Left ventricle myocardium inferior (tissue), 1 donor: ENCODE measurements around the gene RTN4. TPM values are rescaled to one million over a fixed set of nuclear protein-coding genes. Genes with fewer than 3 reads are reported as not detected.

Experiments
- DNase-seq: peaks from one replicate; pipeline ENCODE4 v3.0.0-alpha.2; 2020
- H3K27ac ChIP-seq: fragments of 200-600 bp; replicated peaks from 2 replicates; pipeline ENCODE4 v1.8.0; 2021
- H3K27me3 ChIP-seq: fragments of 200-600 bp; 2 replicates; pipeline ENCODE4 v1.8.0; 2021; ENCODE audit warnings: low read depth
- H3K36me3 ChIP-seq: fragments of 200-600 bp; 2 replicates; pipeline ENCODE4 v1.8.0; 2021
- H3K4me1 ChIP-seq: fragments of 200-600 bp; 2 replicates; pipeline ENCODE4 v1.8.0; 2021
- H3K4me3 ChIP-seq: fragments of 200-600 bp; 2 replicates; pipeline ENCODE4 v1.8.0; 2021; ENCODE audit warnings: mild to moderate bottlenecking, moderate library complexity
- H3K9me3 ChIP-seq: fragments of 200-600 bp; replicated peaks from 2 replicates; pipeline ENCODE4 v1.8.0; 2021
- CTCF ChIP-seq: fragments of 200-600 bp; IDR thresholded peaks from 2 replicates; pipeline ENCODE4 v1.8.0; 2021; ENCODE audit warnings: antibody characterized with exemption, mild to moderate bottlenecking, borderline replicate concordance
- intact Hi-C: fragments of 100-400 bp; cut with micrococcal nuclease; formaldehyde crosslinking; loops from one replicate; pipeline ENCODE4 v1.11.0; 2022
- total RNA-seq: library from RNA; stranded (reverse); fragmentation: NEBNext Ultra II Directional; extraction: Animal tissue kit (Norgen Biotek cat#: 25700); gene quantifications from one replicate; pipeline ENCODE4 v1.2.1, GENCODE V29; 2021
- donor health status: DM: no; HTN: yes; CAD: no; lungs with severe emphysema.

Gene RTN4
- total RNA-seq, 1 donor from 2014 or later: 105 TPM

- H3K36me3 ChIP-seq: no peaks in the 10 kb centered on the region
- intact Hi-C loops: no loop called here
- no peak overlapping the region for H3K4me3 ChIP-seq
- DNase-seq: no peak
- no peaks in the 10 kb centered on the region for H3K9me3 ChIP-seq
- H3K27me3 ChIP-seq: peaks cover 95% of the 10 kb centered on the region
- peaks cover 38% of the 10 kb centered on the region for H3K4me1 ChIP-seq
- no peak overlapping the region for H3K27ac ChIP-seq
- TF ChIP-seq CTCF: no peak
Measured at GRCh38 chr2:54964271-54964670, 86.0 kb downstream of the RTN4 start.

- H3K27ac ChIP-seq: no peak overlapping the region
- H3K27me3 ChIP-seq: peaks cover 100% of the 10 kb centered on the region
- H3K4me1 ChIP-seq: peaks cover 30% of the 10 kb centered on the region
- no peak for DNase-seq
- no peak for TF ChIP-seq CTCF
- no peaks in the 10 kb centered on the region for H3K36me3 ChIP-seq
- no peak overlapping the region for H3K4me3 ChIP-seq
- intact Hi-C loops: no loop called here
- H3K9me3 ChIP-seq: no peaks in the 10 kb centered on the region
Measured at GRCh38 chr2:54963476-54963875, 86.8 kb downstream of the RTN4 start.

GRCh38 chr2:54962935-54963440, 87.3 kb downstream of the RTN4 start:
- Histone ChIP-seq H3K4me1 (peaks cover 25% of the 10 kb centered on the region), H3K4me3 (no peak overlapping the region), H3K9me3 (no peaks in the 10 kb centered on the region), H3K27me3 (peaks cover 100% of the 10 kb centered on the region), H3K36me3 (no peaks in the 10 kb centered on the region), H3K27ac (no peak overlapping the region)
- intact Hi-C loops: no loop called here
- TF ChIP-seq CTCF: no peak
- DNase-seq: no peak

GRCh38 chr2:54962511-54962910, 87.7 kb downstream of the RTN4 start:
- peaks cover 100% of the 10 kb centered on the region for H3K27me3 ChIP-seq
- no peak for TF ChIP-seq CTCF
- H3K4me1 ChIP-seq: peaks cover 21% of the 10 kb centered on the region
- no peaks in the 10 kb centered on the region for H3K36me3 ChIP-seq
- intact Hi-C loops: no loop called here
- no peak overlapping the region for H3K4me3 ChIP-seq
- no peak for DNase-seq
- H3K27ac ChIP-seq: no peak overlapping the region
- no peaks in the 10 kb centered on the region for H3K9me3 ChIP-seq

- intact Hi-C loops: no loop called here
- TF ChIP-seq CTCF: no peak
Measured at GRCh38 chr2:54960164-54960563, 90.1 kb downstream of the RTN4 start.

More at GRCh38 chr2:54960164-54960563, 90.1 kb downstream of the RTN4 start:
- no peak overlapping the region for H3K27ac ChIP-seq
- peaks cover 94% of the 10 kb centered on the region for H3K27me3 ChIP-seq
- H3K4me3 ChIP-seq: no peak overlapping the region
- H3K4me1 ChIP-seq: peaks cover 4% of the 10 kb centered on the region
- DNase-seq: no peak
- no peaks in the 10 kb centered on the region for H3K9me3 ChIP-seq
- H3K36me3 ChIP-seq: no peaks in the 10 kb centered on the region
